ENCODE results near the gene HAUS7. TPM values are rescaled to one million over a fixed set of nuclear protein-coding genes. Genes with fewer than 3 reads are reported as not detected.
A peak's percentile ranks its signal among the peaks of the same experiment; 100 is the strongest.

Gene HAUS7
- 10 to 100 TPM; 63.5 to 68.5 TPM for total RNA-seq

- H3K4me1 Mint-ChIP-seq (ENCODE audit: low read depth), result peaks cover 15% of the 10 kb centered on the region
- no peaks in the 10 kb centered on the region for H3K36me3 Mint-ChIP-seq (ENCODE audit: low read depth)
- H3K27ac Mint-ChIP-seq, result peak within 1 kb of the TSS; percentile 77
- DNase-seq, result peak; percentile 93
- peak within 1 kb of the TSS; percentile 78 for H3K4me3 Mint-ChIP-seq
- CTCF ChIA-PET, result interaction anchor here (0.9 to 6.5 kb wide), 2 partner anchors 20 to 36 kb away, joined by 3 to 61 read pairs; no protein-coding TSS in a partner anchor
- intact Hi-C loops (cut with micrococcal nuclease), result loop anchor here (1.0 to 5.0 kb wide), 7 partner anchors 37 to 640 kb away; partner anchors contain the start of genes CCNQ, CETN2, HCFC1 and IDH3G
- H3K27me3 Mint-ChIP-seq (ENCODE audit: low read depth), result no peaks in the 10 kb centered on the region
- H3K9me3 Mint-ChIP-seq, result no peaks in the 10 kb centered on the region
Observed at GRCh38 chrX:153470411-153471363, at the start of gene HAUS7. HAUS7 (minus strand) TSS chrX:153470576; CDS start chrX:153470557, 19 bp downstream.

- Mint-ChIP-seq H3K27ac (no peak overlapping the region), H3K4me3 (no peak overlapping the region), H3K4me1 (ENCODE audit: low read depth) (peaks cover 5% of the 10 kb centered on the region), H3K9me3 (no peaks in the 10 kb centered on the region), H3K27me3 (ENCODE audit: low read depth) (peaks cover 15% of the 10 kb centered on the region), H3K36me3 (ENCODE audit: low read depth) (no peaks in the 10 kb centered on the region)
- intact Hi-C loops (cut with micrococcal nuclease), result no loop called here
- no peak for DNase-seq
- CTCF ChIA-PET, result no interaction called here
Observed at GRCh38 chrX:153519569-153520286, 49.4 kb upstream of the HAUS7 start.

GRCh38 chrX:153517946-153518834 lies 47.8 kb upstream of the HAUS7 start:
- Mint-ChIP-seq H3K4me1 (ENCODE audit: low read depth) (peaks cover 5% of the 10 kb centered on the region), H3K27me3 (ENCODE audit: low read depth) (peaks cover 15% of the 10 kb centered on the region), H3K4me3 (no peak overlapping the region), H3K27ac (no peak overlapping the region), H3K9me3 (no peaks in the 10 kb centered on the region), H3K36me3 (ENCODE audit: low read depth) (no peaks in the 10 kb centered on the region)
- CTCF ChIA-PET, result no interaction called here
- no peak for DNase-seq
- intact Hi-C loops (cut with micrococcal nuclease), result no loop called here

GRCh38 chrX:153517423-153517822 lies 47.0 kb upstream of the HAUS7 start, which contains the start of gene ATP2B3:
ATP2B3 (plus strand) TSS chrX:153517642; CDS start chrX:153536248, 18,606 bp downstream.
- intact Hi-C loops (cut with micrococcal nuclease), result no loop called here
- Mint-ChIP-seq H3K4me3 (no peak within 1 kb of the TSS), H3K27me3 (ENCODE audit: low read depth) (peaks cover 15% of the 10 kb centered on the region), H3K9me3 (no peaks in the 10 kb centered on the region), H3K36me3 (ENCODE audit: low read depth) (no peaks in the 10 kb centered on the region), H3K4me1 (ENCODE audit: low read depth) (peaks cover 5% of the 10 kb centered on the region), H3K27ac (no peak within 1 kb of the TSS)
- DNase-seq, result no peak
- CTCF ChIA-PET, result no interaction called here

- Mint-ChIP-seq H3K27ac (no peak overlapping the region), H3K4me3 (no peak overlapping the region), H3K36me3 (ENCODE audit: low read depth) (no peaks in the 10 kb centered on the region), H3K9me3 (no peaks in the 10 kb centered on the region), H3K27me3 (ENCODE audit: low read depth) (peaks cover 15% of the 10 kb centered on the region), H3K4me1 (ENCODE audit: low read depth) (peaks cover 5% of the 10 kb centered on the region)
- CTCF ChIA-PET, result interaction anchor here (1.2 kb wide), 1 partner anchor 10 kb away, joined by 5 read pairs; no protein-coding TSS in a partner anchor
- intact Hi-C loops (cut with micrococcal nuclease), result no loop called here
- DNase-seq, result no peak
Observed at GRCh38 chrX:153516073-153516472, 45.7 kb upstream of the HAUS7 start.

GRCh38 chrX:153515435-153515834 lies 45.1 kb upstream of the HAUS7 start:
- Mint-ChIP-seq H3K4me1 (ENCODE audit: low read depth) (peaks cover 5% of the 10 kb centered on the region), H3K9me3 (no peaks in the 10 kb centered on the region), H3K27ac (no peak overlapping the region), H3K36me3 (ENCODE audit: low read depth) (no peaks in the 10 kb centered on the region), H3K27me3 (ENCODE audit: low read depth) (peaks cover 14% of the 10 kb centered on the region), H3K4me3 (no peak overlapping the region)
- intact Hi-C loops (cut with micrococcal nuclease), result no loop called here
- CTCF ChIA-PET, result interaction anchor here (1.2 kb wide), 1 partner anchor 9 kb away, joined by 5 read pairs; no protein-coding TSS in a partner anchor
- no peak for DNase-seq

GRCh38 chrX:153514259-153514658 lies 43.9 kb upstream of the HAUS7 start:
- no peaks in the 10 kb centered on the region for H3K9me3 Mint-ChIP-seq
- peaks cover 11% of the 10 kb centered on the region for H3K27me3 Mint-ChIP-seq (ENCODE audit: low read depth)
- no peak overlapping the region for H3K4me3 Mint-ChIP-seq
- H3K27ac Mint-ChIP-seq, result no peak overlapping the region
- DNase-seq, result no peak
- CTCF ChIA-PET, result no interaction called here
- no peaks in the 10 kb centered on the region for H3K36me3 Mint-ChIP-seq (ENCODE audit: low read depth)
- H3K4me1 Mint-ChIP-seq (ENCODE audit: low read depth), result peaks cover 5% of the 10 kb centered on the region
- intact Hi-C loops (cut with micrococcal nuclease), result no loop called here

- CTCF ChIA-PET, result no interaction called here
Observed at GRCh38 chrX:153513265-153513664, 42.9 kb upstream of the HAUS7 start.

GRCh38 chrX:153512501-153512893 lies 42.1 kb upstream of the HAUS7 start:
- intact Hi-C loops (cut with micrococcal nuclease), result no loop called here
- no peak overlapping the region for H3K27ac Mint-ChIP-seq
- H3K27me3 Mint-ChIP-seq (ENCODE audit: low read depth), result peaks cover 6% of the 10 kb centered on the region
- peaks cover 4% of the 10 kb centered on the region for H3K4me1 Mint-ChIP-seq (ENCODE audit: low read depth)
- H3K9me3 Mint-ChIP-seq, result no peaks in the 10 kb centered on the region
- H3K4me3 Mint-ChIP-seq, result no peak overlapping the region
- H3K36me3 Mint-ChIP-seq (ENCODE audit: low read depth), result no peaks in the 10 kb centered on the region
- no peak for DNase-seq
- CTCF ChIA-PET, result no interaction called here

More at GRCh38 chrX:153513265-153513664, 42.9 kb upstream of the HAUS7 start:
- H3K9me3 Mint-ChIP-seq, result no peaks in the 10 kb centered on the region
- no peak for DNase-seq
- H3K27ac Mint-ChIP-seq, result no peak overlapping the region
- no peaks in the 10 kb centered on the region for H3K36me3 Mint-ChIP-seq (ENCODE audit: low read depth)
- peaks cover 7% of the 10 kb centered on the region for H3K27me3 Mint-ChIP-seq (ENCODE audit: low read depth)
- intact Hi-C loops (cut with micrococcal nuclease), result no loop called here
- no peak overlapping the region for H3K4me3 Mint-ChIP-seq
- H3K4me1 Mint-ChIP-seq (ENCODE audit: low read depth), result peaks cover 3% of the 10 kb centered on the region

- peaks cover 6% of the 10 kb centered on the region for H3K27me3 Mint-ChIP-seq (ENCODE audit: low read depth)
- no peaks in the 10 kb centered on the region for H3K9me3 Mint-ChIP-seq
- H3K27ac Mint-ChIP-seq, result no peak overlapping the region
- H3K4me1 Mint-ChIP-seq (ENCODE audit: low read depth), result peaks cover 4% of the 10 kb centered on the region
- CTCF ChIA-PET, result interaction anchor here (1.4 kb wide), 1 partner anchor 56 kb away, joined by 3 read pairs; no protein-coding TSS in a partner anchor
- H3K36me3 Mint-ChIP-seq (ENCODE audit: low read depth), result no peaks in the 10 kb centered on the region
- intact Hi-C loops (cut with micrococcal nuclease), result no loop called here
- no peak for DNase-seq
- H3K4me3 Mint-ChIP-seq, result no peak overlapping the region
Observed at GRCh38 chrX:153511784-153512500, 41.6 kb upstream of the HAUS7 start.

- Mint-ChIP-seq H3K27me3 (ENCODE audit: low read depth) (no peaks in the 10 kb centered on the region), H3K4me3 (no peak overlapping the region), H3K36me3 (ENCODE audit: low read depth) (no peaks in the 10 kb centered on the region), H3K4me1 (ENCODE audit: low read depth) (peaks cover 1% of the 10 kb centered on the region), H3K9me3 (no peaks in the 10 kb centered on the region), H3K27ac (no peak overlapping the region)
- intact Hi-C loops (cut with micrococcal nuclease), result no loop called here
- DNase-seq, result no peak
- CTCF ChIA-PET, result interaction anchor here (1.0 to 1.4 kb wide), 2 partner anchors 55 to 478 kb away, joined by 3 read pairs; no protein-coding TSS in a partner anchor
Observed at GRCh38 chrX:153510383-153510782, 40.0 kb upstream of the HAUS7 start.
